K562 (cell line): ENCODE measurements around the gene SFTPA2.
"Not testable (repeated sequence)": the region's sequence is repeated elsewhere in the genome, so short reads cannot be mapped to it uniquely, and the experiment has no call there.

Experiments
- BCL6 ChIP-seq: fragments of 250-450 bp; sonication (Bioruptor Pico); IDR thresholded peaks from 2 replicates; pipeline ENCODE4 v1.4.0; 2020
- BRCA1 ChIP-seq, 2 experiments: fragments of 450-650 bp in 1 of 2; sonication (generic) in 1 of 2; formaldehyde crosslinking in 1 of 2; IDR thresholded peaks; 2 replicates each; pipeline versions ENCODE4 v1.5.0 to v1.6.1; 2017 to 2020; ENCODE audit warnings: mild to moderate bottlenecking in 1 of 2, missing genetic modification reagents in 1 of 2
- BRF1 ChIP-seq: IDR thresholded peaks from 3 replicates; pipeline ENCODE4 v1.6.1; 2011; ENCODE audit warnings: borderline replicate concordance, mild to moderate bottlenecking; ENCODE audit not compliant: insufficient read length; ENCODE audit errors: extremely low read depth
- CBFA2T2 ChIP-seq: fragments of 450-650 bp; conservative IDR thresholded peaks from 2 replicates; pipeline ENCODE4 v1.6.1; 2017; ENCODE audit warnings: mild to moderate bottlenecking
- EP300 ChIP-seq: IDR thresholded peaks from 2 replicates; pipeline ENCODE4 v1.6.1; 2012; ENCODE audit warnings: low read length, improper control_type of control experiment
- HCFC1 ChIP-seq: IDR thresholded peaks from 2 replicates; pipeline ENCODE4 v1.6.1; 2012; ENCODE audit warnings: low read depth, low read length, improper control_type of control experiment
- KLF1 ChIP-seq: fragments of 450-650 bp; IDR thresholded peaks from 2 replicates; pipeline ENCODE4 v1.6.1; 2016; ENCODE audit warnings: missing genetic modification characterization, missing compliant biosample characterization
- POLR2A ChIP-seq: fragments of 450-650 bp; conservative IDR thresholded peaks from 2 replicates; pipeline ENCODE4 v1.6.1; 2016
- SMAD3 ChIP-seq: fragments of 450-650 bp; formaldehyde crosslinking; conservative IDR thresholded peaks from 2 replicates; pipeline ENCODE4 v1.4.0; 2020; ENCODE audit warnings: mild to moderate bottlenecking
- TAF7 ChIP-seq: fragments of 450-650 bp; IDR thresholded peaks from 2 replicates; pipeline ENCODE4 v1.6.1; 2016; ENCODE audit warnings: missing genetic modification characterization, missing compliant biosample characterization
- TCF7 ChIP-seq: sonication (generic); IDR thresholded peaks from 2 replicates; pipeline ENCODE4 v1.6.1; 2016; ENCODE audit warnings: antibody characterized with exemption, borderline replicate concordance
- ZNF444 ChIP-seq: fragments of 250-450 bp; sonication (Bioruptor Pico); IDR thresholded peaks from 2 replicates; pipeline ENCODE4 v1.4.0; 2020; ENCODE audit warnings: mild to moderate bottlenecking, moderate library complexity
- TF ChIP-seq, protein P1 (sequence below), 3 experiments: IDR thresholded peaks in 2 of 3; conservative IDR thresholded peaks in 1 of 3; 2 replicates each; pipeline ENCODE4 v1.5.1; 2011 to 2012; ENCODE audit warnings: low read length in 3 of 3, mild to moderate bottlenecking in 3 of 3, control low read depth in 2 of 3, improper control_type of control experiment in 1 of 3, inconsistent platforms in 1 of 3, low read depth in 1 of 3, mixed read lengths in 1 of 3, moderate library complexity in 1 of 3; ENCODE audit not compliant: insufficient read depth in 2 of 3
- TF ChIP-seq, protein P2 (sequence below): fragments of 150-350 bp; conservative IDR thresholded peaks from 2 replicates; pipeline ENCODE4 v1.6.1; 2014; ENCODE audit warnings: low read length

GRCh38 chr10:79582954-79583353 is 22.7 kb upstream of the SFTPA2 start:
- TF ChIP-seq, protein P1, sequence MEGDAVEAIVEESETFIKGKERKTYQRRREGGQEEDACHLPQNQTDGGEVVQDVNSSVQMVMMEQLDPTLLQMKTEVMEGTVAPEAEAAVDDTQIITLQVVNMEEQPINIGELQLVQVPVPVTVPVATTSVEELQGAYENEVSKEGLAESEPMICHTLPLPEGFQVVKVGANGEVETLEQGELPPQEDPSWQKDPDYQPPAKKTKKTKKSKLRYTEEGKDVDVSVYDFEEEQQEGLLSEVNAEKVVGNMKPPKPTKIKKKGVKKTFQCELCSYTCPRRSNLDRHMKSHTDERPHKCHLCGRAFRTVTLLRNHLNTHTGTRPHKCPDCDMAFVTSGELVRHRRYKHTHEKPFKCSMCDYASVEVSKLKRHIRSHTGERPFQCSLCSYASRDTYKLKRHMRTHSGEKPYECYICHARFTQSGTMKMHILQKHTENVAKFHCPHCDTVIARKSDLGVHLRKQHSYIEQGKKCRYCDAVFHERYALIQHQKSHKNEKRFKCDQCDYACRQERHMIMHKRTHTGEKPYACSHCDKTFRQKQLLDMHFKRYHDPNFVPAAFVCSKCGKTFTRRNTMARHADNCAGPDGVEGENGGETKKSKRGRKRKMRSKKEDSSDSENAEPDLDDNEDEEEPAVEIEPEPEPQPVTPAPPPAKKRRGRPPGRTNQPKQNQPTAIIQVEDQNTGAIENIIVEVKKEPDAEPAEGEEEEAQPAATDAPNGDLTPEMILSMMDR (IDR thresholded peaks at IDR 0.05 in 2 of 3, conservative IDR thresholded peaks at IDR 0.05 in 1 of 3; ENCODE audit: insufficient read depth in 2 of 3, low read depth in 1 of 3, low read length in 3 of 3) = not testable (repeated sequence)
- not testable (repeated sequence) for TF ChIP-seq KLF1 (tag); BCL6 (CRISPR knock-in tag); CBFA2T2; POLR2A; SMAD3; EP300; BRCA1 (IDR thresholded peaks at IDR 0.05); BRCA1 (CRISPR knock-in tag; IDR thresholded peaks at IDR 0.05); ZNF444 (CRISPR knock-in tag); HCFC1; TAF7 (tag); TCF7; BRF1
- TF ChIP-seq, protein P2, sequence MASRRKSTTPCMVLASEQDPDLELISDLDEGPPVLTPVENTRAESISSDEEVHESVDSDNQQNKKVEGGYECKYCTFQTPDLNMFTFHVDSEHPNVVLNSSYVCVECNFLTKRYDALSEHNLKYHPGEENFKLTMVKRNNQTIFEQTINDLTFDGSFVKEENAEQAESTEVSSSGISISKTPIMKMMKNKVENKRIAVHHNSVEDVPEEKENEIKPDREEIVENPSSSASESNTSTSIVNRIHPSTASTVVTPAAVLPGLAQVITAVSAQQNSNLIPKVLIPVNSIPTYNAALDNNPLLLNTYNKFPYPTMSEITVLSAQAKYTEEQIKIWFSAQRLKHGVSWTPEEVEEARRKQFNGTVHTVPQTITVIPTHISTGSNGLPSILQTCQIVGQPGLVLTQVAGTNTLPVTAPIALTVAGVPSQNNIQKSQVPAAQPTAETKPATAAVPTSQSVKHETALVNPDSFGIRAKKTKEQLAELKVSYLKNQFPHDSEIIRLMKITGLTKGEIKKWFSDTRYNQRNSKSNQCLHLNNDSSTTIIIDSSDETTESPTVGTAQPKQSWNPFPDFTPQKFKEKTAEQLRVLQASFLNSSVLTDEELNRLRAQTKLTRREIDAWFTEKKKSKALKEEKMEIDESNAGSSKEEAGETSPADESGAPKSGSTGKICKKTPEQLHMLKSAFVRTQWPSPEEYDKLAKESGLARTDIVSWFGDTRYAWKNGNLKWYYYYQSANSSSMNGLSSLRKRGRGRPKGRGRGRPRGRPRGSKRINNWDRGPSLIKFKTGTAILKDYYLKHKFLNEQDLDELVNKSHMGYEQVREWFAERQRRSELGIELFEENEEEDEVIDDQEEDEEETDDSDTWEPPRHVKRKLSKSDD = not testable (repeated sequence)
